GM18870 (cell line): ENCODE measurements around the gene TBC1D16.

Experiments
- ATAC-seq: cut with Tn5 transposase; IDR thresholded peaks from one replicate; pipeline ENCODE4 v1.9.1; 2021; ENCODE audit warnings: moderate library complexity; ENCODE audit not compliant: unreplicated experiment

TBC1D16 gene

DNA sequence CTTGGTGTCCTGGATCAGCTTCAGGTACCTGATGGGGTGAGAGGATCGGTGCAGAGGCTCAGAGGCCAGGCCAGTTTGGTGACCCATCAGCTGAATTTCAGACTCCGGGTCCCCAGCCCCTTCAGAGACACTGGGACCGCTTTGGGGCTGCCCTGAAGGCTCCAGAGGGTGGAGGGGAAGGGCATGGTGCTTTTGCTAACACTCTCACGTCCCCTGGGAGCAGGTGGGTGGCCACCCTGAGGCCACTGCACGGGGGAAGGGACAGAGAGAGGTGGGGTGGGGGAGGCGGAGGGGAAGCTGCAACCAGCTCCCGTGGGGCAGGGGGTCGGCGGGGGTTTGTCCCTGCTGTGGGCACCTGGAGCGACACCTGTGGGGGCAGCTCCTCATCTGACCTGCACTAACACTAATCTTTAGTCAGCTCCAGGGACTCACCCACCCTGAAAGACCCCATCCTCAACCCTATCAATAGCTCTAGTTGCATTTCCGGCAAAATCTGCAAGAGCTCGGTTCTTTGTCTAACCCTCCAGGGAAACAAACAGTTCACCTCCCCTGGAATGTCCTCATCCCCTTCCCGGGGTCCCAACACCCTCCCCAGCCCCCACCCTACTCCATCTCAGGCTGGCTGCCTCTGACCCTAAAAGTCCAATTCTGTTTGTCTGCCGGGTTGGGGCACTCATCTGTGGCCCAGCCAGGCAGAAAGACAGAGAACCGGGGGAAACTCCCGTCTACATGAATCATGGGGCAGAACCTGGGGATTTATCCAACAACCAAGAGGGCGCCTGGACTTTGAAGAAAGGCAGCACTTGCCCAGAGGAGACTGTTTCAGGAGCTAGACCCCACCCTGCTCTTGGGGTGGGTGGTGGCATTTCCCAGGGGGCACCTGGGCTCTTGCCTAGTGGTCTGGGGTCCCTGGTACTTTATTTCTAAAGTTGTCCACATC lies 104.5 kb downstream of the TBC1D16 start:
- ATAC-seq: no peak

DNA sequence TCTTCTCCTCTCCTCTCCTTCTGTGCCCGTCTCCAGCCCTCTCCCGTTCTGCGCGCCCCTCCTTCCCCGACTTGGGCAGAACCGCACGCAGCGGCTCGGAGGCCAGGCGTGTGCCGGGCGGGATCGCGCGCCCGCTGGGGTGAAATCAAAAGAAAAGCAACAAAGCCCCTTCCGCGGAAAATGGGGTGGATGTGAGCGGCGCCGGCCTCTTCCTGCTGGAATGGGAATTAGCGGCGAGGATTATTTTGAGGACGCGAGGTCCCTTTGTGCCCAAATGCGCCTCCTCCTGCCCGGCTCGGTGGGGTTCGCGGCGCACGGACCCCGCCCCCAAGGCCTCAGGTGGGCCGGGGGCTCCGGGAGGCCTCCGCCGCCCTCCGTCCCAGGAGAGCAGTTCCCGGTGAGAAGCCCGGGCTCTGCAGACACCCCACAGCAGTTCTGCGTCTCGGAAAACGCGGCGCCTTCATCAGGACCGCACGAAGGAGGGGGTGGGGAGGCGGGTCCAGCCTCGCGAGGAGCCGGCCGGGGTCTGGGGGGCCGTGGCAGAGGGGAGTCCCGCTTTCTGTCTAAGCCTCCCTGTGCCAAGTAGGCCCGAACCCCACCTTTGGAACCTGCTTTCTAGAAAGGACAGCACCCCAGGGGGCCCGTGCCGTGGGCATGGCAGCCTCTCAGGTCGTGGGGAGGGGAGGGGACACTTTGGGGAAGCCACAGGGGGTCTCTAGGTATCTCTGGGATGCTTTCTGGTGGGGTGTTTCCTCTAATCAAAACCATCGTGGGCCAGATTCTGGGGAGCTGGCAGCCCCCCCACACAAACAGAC lies 105.4 kb downstream of the TBC1D16 start:
- no peak for ATAC-seq

DNA sequence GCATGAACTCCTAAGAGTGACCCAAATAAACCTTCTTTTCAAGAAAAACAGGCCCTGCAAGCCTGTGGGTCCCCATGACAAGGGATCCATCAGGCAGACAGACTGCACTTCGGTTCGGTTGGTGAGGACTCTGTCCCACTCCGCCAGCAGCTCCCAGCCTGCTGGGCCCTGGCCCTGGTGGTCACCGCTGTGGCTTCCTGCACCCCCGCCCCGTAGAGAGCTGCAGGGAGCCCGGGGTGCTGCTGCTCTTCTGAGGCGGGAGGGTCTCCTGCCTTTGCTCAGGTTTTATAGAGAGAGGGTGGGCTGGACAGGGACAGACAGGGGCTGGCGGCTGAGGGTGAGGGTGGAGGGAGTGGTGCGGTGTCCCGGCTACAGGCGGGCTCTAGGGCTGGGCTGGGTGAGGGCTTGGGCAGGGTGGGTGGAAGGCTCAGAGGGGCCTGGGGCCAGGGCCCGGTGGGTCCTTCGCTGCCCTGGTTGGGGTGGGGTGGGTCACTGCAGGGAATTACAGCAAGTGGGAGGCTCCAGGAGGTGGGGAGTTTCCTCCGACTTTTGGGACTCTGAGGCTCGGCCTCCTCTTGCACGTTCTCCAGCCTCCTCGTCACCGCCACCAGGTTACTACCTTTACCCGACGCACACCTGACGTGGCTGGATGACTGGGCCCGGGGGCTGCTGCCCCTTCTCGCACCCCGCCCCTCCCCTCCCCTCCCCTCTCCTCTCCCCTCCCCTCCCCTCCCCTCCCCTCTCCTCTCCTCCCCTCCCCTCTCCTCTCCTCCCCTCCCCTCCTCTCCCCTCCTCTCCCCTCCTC lies 106.2 kb downstream of the TBC1D16 start:
- no peak for ATAC-seq

DNA sequence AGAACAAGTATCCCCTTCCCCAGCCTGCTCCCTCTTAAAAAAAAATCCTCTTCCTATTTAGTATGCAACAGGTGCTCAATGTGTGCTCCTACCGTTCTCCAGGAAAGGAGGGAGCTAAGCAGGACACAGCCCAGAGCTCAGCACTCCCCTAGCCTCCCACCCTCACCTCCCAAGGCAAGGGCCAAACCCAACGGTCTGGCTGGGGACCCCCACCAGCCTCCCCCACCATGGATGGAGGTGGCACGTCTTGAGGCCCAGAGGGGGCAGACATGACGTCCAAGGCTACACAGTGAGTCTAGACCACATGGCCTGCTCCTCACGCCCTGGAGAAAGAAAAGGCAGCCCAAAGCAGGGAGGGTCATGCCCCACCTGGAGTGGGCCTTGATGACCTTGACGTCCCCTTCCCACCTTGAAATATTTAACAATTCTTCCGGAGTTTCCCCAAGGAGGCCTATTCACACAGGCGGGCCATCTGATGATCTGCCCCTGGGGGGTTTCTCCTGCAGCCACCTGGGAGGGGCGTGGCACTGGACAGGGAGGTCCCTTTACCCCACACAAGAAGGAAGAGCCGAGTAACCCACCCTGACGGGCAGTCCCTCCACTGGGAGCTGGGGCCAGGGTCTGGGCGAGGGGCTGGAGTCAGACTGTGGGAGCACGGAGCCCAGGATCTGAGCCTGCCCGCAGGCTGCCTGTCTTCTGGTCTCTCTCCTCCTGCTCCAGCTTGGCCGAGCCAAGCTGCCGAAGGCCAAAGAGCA lies 107.0 kb downstream of the TBC1D16 start:
- ATAC-seq: no peak

DNA sequence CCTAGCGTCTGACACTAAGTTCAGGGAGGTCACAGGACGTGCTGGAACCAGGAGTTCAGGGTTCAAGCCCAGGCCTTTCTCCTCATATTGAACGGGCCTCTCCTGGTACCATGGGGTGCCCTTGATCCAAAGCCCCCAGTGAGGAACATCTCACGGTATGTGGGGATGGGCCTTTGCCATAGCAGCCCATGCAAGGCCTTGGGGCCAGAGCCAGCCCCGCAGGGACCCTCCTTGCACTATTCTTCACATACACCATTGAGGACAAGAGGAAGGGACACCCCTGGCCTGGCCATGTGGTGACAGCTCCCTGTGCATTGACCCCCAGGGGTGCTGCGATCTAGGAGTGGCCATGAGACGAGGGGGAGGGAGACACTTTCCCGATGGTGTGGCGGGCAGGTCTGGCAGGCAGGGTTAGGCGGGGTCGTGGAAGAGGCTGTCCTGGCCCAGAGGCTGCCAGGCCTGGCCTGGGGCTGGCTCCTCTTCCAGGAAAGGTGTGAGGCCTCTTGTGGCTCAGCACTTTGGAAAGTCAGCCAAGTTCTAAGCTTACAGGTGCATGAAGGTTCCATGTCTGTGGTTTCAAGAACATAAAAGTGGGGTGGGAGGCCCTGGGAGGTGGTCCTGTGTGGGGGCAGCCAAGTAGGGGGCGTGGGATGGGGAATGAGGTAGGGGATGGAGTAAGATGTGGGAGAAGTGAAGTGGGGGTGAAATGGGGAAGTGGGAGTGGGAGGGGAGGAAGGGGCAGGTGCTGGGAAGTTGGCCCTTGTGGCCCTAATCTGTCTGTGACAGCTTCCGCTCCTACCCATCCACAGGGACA lies 107.8 kb downstream of the TBC1D16 start:
- no peak for ATAC-seq

DNA sequence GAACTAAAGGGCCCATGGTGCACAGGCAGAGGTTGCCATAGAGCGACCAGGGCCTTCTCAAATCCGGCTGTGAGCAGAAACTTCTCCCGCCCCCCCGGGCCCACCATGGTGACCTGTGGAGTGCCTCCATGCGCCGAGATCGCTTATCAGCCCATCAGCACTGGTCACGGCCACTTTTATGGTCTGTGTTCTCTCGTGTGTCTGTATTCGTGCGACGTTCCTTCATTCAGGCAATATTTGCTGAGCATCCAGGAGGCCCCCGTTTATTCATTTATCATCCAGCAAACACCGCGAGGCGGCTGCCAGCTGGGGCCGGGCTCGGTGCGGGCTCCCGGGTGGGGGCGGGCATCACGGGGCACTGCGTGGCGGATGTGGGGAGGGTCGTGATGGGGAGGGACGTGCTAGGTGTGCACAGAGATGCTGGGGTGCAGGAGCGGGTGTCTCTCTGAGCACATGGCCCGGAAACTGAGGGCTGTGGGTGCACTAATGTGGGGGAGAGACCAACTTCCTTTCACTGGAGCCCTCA lies 108.5 kb downstream of the TBC1D16 start:
- no peak for ATAC-seq

DNA sequence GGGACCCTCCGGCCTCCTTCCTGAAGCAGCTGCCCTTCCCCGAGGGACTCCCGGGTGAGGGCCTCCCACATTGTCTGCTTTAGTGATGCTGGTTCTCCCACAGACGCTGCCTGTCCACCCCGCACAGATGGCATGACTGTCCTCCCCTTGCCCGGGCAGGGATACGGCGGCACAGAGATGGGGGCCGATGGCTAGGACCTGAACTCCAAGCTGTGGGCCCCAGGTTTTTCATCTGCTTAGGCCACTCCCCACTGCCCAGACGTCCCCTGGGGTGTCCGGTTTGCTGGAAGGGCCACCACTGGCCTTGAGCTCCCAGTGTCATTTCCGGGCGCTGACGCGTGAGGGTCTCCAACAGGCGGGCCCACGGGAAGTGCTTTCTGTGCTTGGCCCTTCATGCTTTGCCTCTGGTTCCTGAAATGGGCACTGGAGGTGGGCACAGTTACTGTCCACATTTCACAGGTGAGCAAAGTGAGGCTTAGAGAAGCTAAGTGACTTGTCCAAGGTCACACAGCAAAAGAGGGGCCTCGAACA lies 109.0 kb downstream of the TBC1D16 start:
- no peak for ATAC-seq

DNA sequence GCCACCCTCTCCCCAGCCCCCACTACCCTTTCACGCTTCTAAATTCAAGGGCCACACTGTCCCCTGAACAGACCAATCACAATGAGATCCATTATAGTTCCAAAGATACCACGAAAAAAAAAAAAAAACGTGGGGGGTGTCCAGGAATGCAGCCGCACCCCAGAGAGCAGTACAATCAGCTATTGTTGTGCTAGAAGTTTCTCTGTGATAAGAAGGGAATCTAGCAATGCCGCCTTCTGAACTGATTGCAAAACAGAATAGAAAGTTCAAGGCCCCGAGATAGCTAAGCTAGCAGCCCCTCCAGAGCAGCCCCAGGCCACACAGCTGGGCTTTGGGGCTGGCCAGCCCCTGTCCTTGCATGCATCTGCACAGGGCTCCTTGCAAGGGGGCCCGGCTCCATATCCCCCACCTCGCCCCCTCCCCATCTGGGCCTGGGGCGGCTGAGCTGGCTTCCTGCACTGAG lies 109.5 kb downstream of the TBC1D16 start:
- no peak for ATAC-seq

DNA sequence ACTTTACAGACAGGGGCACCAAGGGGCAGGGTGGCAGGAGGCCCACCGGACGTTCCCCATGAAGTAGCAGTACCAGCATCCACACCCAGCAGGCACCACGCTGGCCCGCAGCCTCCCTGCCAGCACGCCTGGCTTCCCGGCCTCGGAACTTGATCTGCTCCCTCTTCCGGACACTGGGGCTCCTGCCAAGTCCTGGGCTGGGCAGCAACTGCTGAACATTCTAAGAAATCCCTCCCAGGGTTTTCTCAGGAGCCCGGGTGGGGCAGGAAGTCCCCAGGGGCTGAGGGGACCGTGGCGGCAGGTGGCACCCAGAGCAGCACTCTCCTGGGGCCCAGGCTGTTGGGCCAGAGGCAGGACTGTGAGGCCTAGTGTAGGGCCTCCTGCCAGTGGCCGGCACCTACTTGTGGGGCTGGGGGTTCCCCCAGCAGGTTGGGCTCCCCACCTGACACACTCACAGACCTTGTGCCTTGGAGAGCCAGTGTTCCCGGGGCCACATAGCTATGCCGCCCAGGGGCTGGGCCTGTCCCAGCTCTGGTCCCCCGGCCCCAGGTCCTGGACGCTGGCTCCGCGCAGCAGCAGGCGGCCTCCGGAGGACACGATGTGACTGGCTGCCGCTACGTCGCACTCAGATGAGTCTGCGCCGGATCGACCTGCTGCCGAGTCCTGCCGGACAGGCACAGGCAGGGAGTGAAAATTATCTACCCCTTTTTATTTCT lies 110.3 kb downstream of the TBC1D16 start:
- ATAC-seq: no peak

DNA sequence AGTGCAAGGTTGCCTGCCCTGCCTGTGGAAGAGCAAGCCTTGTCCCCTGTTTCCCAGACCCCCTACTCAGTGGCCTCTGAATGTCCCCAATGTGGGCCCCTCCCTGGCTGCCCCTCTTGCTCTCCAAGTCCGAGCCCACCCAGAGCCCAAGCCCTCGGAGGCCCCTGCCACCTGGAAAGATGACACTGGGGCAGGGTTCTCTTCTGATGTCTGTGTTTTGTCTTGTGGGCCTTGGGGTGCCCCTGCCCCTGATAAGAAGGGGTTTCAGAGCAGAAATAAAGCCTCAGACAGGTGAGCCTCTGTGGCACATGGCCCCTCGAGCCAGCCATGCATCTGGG lies 111.1 kb downstream of the TBC1D16 start:
- no peak for ATAC-seq

DNA sequence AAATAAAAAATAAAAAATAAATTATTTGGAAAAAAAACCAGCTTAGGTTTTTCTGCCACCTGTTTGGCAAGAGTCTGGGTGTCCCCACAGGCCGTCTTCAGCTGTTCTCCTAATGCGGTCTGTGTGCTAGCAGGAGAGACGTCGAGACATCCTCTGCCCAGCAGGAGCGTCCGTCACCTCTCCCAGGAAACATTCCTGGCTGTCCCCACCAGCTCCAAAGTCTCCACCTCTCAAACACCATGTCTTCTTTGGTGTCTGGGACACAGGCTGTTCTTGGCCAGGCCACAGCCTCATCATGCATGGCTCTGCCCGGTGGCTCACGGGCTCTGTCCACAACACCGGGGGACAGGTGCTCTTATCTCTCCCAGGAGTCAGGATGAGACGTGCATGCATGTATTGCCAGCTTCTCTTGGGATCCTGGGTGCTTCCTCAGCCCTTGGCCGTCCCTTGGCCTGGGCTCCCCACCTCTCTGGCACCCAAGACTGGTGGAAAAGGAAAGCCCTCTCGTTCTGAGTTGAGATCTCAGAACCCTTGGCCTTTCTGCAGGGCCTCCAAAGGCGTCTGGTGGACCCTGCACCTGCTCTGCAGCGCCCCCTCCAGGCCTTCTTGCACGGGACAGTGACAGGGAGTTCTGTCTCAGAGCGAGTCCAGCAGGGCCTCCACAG lies 111.6 kb downstream of the TBC1D16 start:
- ATAC-seq: no peak

DNA sequence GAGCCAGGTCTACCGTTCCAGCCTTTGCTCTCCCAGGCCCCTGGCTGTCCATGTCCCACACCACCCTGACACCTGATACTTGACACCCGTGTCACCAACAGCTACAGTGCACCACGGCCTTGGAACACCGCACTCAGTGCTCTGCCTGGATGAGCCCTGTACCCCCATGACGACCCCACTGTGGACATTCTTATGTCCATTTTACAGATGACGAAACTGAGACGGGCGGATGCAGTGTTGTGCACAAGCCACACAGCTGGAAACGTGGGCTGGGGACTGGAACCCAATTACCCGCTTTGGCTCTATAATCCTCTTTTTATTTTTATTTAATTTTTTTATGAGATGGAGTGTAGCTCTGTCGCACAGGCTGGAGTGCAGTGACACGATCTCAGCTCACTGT lies 112.9 kb downstream of the TBC1D16 start:
- no peak for ATAC-seq

DNA sequence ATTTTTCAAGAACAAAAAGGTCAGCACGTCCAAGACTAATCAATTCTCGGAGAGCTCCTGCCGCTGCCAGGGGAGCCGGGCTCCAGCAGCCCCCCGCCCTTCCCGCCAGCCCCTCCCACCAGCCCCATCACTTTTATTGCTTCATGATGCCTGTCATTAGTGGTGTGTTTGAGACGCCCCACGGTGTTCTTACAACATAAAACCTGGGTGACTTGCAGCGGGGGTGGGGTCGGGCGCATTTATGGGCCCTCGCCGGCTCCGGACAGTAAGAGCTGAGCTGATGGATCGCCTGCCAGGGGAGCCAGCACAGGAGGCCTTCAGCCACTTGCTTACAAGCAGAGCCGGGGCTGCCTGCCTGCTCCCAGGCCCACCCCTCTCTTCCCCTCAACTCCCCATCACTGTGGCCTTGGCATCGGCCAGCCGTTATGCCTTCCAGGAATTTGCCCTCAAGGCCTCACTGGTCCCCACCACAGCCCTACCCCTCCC lies 113.5 kb downstream of the TBC1D16 start:
- no peak for ATAC-seq

DNA sequence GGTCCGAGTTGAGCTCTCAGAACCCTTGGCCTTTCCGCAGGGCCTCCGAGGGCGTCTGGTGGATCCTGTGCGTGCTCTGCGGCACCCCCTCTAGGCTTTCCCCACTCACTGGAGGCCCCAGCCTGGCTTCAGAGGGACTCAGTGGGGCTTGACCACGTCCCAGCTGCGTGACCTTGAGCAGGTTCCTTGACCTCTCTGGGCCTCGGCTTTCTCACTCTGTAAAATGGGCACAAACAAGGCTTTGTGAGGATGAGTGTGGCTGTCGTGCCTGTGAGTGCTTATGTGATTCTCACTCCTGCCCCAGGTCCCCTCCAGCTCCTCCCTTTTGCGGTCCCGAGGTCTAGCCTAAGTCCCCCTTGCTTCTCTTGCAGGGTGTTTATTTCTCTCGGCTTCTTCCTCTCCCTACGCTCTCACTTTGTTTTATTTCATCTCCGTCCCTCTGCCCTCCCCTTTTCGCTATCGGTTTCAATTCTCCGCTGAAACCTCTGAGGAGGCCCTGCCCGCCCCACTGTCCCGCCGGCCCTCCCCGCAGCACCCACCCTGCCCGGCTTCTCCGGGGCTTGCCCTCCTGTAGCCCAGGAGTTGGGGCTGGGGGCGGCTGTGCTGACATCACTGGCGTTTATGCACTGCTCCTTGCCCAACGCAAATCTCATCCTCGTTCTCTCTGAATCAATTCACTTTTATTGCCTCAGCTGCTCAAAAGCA lies 114.1 kb downstream of the TBC1D16 start:
- ATAC-seq: no peak

DNA sequence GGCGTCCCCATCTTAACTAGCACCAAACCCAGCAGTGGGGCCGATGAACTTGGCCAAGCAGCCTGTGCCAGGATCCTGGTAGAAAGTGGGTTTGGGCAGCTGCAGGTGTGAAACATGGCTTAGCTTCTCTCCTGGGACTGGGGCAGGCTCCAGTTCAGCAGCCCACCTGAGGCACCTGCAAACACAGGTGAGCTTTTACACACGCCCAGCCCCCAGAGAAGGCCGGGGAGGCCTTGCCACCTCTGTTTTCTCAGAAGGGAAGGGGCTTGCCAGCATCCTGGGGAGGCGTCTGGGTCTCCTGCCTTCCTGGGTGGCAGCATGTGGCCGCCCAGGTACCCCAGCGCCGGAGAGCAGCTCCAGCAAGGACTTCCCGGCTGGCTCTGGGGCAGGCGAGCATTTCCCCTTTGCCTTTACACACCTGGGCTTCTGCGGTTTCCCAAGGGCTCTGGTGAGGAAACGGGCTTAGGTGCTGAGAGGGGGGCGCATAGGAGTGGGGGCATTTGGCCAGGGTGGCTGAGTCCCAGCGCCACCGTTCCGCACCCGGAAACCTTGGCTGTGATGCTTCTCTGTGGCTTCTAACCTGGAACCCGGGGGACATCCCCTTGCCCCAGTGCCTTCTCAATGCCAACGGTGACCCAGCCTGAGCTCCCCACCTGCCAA lies 114.8 kb downstream of the TBC1D16 start:
- ATAC-seq: no peak

DNA sequence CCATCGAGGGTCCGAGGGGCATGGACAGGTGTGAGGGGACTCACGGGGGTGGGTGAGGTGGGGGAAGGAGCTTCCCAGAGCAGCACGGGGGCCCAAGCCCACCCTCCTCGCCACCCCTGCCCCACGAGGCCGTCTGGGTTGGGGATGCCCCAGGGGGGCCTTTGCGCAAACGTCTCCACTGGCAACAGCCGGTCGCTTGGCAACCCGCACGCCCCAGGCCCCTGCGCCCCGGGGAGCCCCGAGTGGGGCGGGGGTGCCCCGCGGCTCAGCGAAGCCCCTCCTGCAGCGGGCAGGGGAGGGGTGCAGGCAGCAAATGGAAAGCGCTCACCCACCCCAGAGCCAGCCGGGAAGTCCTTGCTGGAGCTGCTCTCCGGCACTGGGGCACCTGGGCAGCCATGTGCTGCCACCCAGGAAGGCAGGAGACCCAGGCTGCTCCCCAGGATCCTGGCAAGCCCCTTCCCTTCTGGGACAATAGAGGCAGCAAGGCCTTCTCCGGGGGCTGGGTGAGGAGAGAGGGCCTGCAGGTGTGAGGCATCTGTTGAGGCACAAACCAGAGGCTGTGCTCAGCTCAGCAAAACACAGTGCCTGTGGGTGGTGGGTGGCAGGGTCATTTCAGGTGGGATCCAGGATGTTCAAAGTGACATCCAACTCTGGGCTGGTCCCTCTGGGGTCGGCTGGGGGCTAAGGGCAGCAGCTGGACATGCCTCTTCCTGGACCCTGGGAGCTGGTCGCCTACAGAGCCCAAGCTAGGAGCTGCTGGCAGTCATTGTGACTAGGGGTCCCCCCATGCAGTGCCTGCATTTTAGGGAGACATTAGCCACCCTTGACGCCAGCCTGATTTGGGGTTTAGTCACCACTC lies 115.6 kb downstream of the TBC1D16 start:
- no peak for ATAC-seq
